ENCODE data around the gene NACC2.
A peak's percentile ranks its signal among the peaks of the same experiment; 100 is the strongest.

NACC2 gene

DNA sequence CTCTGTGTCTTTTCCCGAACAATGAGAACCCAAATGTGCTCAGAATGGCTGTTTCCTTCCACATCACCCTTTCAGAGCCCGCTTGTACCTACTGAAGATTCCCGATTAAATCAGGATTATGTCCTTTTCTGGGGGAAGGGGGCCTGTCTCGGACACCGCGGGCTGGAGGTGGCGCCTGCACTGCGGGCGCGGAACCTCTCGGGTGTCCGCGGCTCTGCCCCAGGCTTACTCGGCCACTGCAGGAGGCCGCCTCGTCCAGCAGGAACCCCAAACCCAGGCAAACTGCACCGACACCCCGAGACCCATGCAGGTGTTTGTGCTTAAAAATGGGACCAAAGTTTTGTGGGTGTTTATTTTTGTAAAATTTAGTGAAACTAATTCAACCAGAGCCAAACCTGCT, 32.2 kb upstream of the NACC2 start:
- Histone ChIP-seq H3K4me2 (ENCODE audit: low read length) (no peak overlapping the region), H3K79me2 (ENCODE audit: low read length) (no peaks in the 10 kb centered on the region), H3K27ac (ENCODE audit: low read length) (no peak overlapping the region), H3K9me3 (ENCODE audit: insufficient read depth, low read length) (no peaks in the 10 kb centered on the region), H3K27me3 (ENCODE audit: low read depth, low read length) (peaks cover 11% of the 10 kb centered on the region; the same call in 1 of the 2 replicates), H3K4me1 (ENCODE audit: low read length) (no peaks in the 10 kb centered on the region), H2AFZ (ENCODE audit: low read depth, low read length) (no peak overlapping the region), H3K9ac (ENCODE audit: low read length) (no peak overlapping the region), H3K4me3 (ENCODE audit: low read length) (no peak overlapping the region), H3K36me3 (replicated peaks; ENCODE audit: low read depth, low read length) (no peaks in the 10 kb centered on the region), H4K20me1 (ENCODE audit: insufficient read depth, low read length) (no peaks in the 10 kb centered on the region)
- no peak for TF ChIP-seq EZH2phosphoT487 (IDR thresholded peaks at IDR 0.05; ENCODE audit: low read depth)
- TF ChIP-seq, protein P1, sequence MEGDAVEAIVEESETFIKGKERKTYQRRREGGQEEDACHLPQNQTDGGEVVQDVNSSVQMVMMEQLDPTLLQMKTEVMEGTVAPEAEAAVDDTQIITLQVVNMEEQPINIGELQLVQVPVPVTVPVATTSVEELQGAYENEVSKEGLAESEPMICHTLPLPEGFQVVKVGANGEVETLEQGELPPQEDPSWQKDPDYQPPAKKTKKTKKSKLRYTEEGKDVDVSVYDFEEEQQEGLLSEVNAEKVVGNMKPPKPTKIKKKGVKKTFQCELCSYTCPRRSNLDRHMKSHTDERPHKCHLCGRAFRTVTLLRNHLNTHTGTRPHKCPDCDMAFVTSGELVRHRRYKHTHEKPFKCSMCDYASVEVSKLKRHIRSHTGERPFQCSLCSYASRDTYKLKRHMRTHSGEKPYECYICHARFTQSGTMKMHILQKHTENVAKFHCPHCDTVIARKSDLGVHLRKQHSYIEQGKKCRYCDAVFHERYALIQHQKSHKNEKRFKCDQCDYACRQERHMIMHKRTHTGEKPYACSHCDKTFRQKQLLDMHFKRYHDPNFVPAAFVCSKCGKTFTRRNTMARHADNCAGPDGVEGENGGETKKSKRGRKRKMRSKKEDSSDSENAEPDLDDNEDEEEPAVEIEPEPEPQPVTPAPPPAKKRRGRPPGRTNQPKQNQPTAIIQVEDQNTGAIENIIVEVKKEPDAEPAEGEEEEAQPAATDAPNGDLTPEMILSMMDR (IDR thresholded peaks at IDR 0.05; ENCODE audit: low read depth, low read length): no peak

DNA sequence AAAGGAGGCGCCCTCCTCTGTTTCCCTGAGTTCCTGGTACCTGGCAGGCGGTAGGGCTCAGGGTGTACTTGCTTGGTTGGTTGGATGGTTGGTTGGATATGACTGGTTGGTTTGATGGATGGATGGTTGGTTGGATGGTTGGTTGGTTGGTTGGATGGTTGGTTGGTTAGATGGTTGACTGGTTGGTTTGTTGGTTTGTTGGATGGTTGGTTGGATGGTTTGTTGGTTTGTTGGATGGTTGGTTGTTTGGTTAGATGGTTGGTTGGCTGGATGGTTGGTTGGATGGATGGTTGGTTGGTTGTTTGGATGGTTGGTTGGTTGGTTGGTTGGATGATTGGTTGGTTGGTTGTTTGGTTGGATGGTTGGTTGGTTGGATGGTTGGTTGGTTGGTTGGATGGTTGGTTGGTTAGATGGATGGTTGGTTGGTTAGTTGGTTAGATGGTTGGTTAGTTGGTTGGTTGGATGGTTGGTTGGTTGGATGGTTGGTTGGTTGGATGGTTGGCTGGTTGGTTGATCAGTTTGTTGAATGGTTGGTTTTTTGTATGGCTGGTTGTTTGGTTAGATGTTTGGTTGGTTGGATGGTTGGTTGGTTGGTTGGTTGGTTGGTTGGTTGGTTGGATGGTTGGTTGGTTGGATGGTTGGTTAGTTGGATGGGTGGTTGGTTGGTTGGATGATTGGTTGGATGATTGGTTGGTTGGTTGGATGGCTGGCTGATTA, 30.0 kb upstream of the NACC2 start:
- H3K79me2 ChIP-seq (ENCODE audit: low read length): peaks cover 7% of the 10 kb centered on the region
- H3K27ac ChIP-seq (ENCODE audit: low read length): no peak overlapping the region
- H3K27me3 ChIP-seq (ENCODE audit: low read depth, low read length): 0 out of 2 replicates have a peak, but pooled peaks cover 4% of the 10 kb centered on the region
- H3K9me3 ChIP-seq (ENCODE audit: insufficient read depth, low read length): no peaks in the 10 kb centered on the region
- TF ChIP-seq, protein P1 (IDR thresholded peaks at IDR 0.05; ENCODE audit: low read depth, low read length): no peak
- no peak for TF ChIP-seq EZH2phosphoT487 (IDR thresholded peaks at IDR 0.05; ENCODE audit: low read depth)
- no peak overlapping the region for H3K4me2 ChIP-seq (ENCODE audit: low read length)
- no peak overlapping the region for H3K4me3 ChIP-seq (ENCODE audit: low read length)
- no peaks in the 10 kb centered on the region for H3K36me3 ChIP-seq (replicated peaks; ENCODE audit: low read depth, low read length)
- no peak overlapping the region for H2AFZ ChIP-seq (ENCODE audit: low read depth, low read length)
- no peaks in the 10 kb centered on the region for H4K20me1 ChIP-seq (ENCODE audit: insufficient read depth, low read length)
- H3K4me1 ChIP-seq (ENCODE audit: low read length): no peaks in the 10 kb centered on the region
- no peak overlapping the region for H3K9ac ChIP-seq (ENCODE audit: low read length)

DNA sequence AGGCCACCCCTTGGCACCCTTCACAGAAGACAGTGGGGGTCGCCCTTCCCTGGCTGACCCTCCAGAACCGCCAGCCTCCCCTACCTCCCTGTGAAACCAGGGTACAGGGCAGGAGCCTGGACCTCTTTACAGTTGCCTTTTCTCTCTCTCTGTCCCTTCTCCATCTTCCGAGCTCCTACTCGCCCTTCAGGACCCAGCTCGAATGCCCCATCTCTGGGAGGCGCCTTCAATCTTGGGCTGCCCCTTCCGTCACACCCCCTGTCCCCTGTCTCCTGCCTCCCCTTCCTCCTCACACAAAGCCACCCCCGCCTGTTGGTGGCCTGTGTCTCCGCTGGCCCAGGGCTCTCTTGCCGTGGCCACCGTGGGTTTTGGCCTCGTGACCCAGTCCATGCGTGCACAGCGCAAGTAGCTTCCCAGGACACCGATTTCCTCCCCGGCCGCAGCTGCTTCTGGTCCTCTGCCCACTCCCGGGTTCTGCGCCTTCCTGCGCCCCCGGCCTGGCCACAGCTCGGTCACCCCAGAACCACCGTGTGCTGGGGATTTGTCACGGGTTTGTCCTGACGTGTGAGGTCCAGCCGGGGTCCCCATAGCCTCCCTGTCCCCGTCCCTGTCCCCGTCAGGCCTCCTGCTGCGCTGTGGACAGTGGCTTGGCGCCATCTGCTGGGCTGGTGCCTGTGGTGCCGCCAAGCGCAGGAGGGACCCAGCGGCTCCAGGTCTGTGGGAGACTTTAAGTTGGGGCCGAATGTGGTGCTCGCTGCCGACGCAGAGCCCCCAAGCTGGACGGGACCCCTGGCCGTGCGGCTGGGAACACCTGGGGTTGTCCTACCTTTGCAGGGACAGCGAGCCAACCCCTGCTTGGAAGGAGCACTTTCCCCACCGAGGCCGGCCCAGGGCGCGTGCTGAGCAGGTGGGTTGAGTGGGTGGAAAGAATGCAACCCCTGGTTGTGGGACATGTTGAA, 27.6 kb upstream of the NACC2 start:
- H4K20me1 ChIP-seq (ENCODE audit: insufficient read depth, low read length): no peaks in the 10 kb centered on the region
- no peak overlapping the region for H3K4me3 ChIP-seq (ENCODE audit: low read length)
- H3K79me2 ChIP-seq (ENCODE audit: low read length): peaks cover 23% of the 10 kb centered on the region
- no peaks in the 10 kb centered on the region for H3K9me3 ChIP-seq (ENCODE audit: insufficient read depth, low read length)
- H2AFZ ChIP-seq (ENCODE audit: low read depth, low read length): no peak overlapping the region
- peaks cover 6% of the 10 kb centered on the region for H3K4me1 ChIP-seq (ENCODE audit: low read length)
- no peak overlapping the region for H3K27ac ChIP-seq (ENCODE audit: low read length)
- H3K9ac ChIP-seq (ENCODE audit: low read length): no peak overlapping the region
- no peaks in the 10 kb centered on the region for H3K36me3 ChIP-seq (replicated peaks; ENCODE audit: low read depth, low read length)
- TF ChIP-seq EZH2phosphoT487 (IDR thresholded peaks at IDR 0.05; ENCODE audit: low read depth): no peak
- TF ChIP-seq, protein P1 (IDR thresholded peaks at IDR 0.05; ENCODE audit: low read depth, low read length): peak; percentile 88
- no peaks in the 10 kb centered on the region for H3K27me3 ChIP-seq (ENCODE audit: low read depth, low read length)
- H3K4me2 ChIP-seq (ENCODE audit: low read length): no peak overlapping the region

DNA sequence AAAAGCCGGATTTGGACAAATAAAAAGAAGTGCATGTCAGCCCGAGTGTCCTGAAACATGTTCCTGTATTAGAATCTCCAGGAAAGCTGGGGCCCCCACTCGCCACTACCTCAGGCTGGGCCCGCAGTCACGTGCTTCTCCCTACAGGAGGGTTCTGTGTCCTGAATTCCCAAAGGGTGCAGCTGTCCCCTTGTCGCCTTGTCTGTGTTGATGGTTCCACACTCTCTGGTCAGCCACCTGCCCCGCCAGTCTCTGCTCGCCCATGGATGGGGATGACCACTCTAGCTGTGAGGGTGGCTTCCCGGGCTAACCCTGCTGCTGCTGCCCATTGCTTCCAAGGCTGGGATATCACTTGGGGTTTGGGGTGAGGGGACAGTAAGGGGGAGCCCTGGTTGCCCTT, 26.7 kb upstream of the NACC2 start:
- H3K36me3 ChIP-seq (replicated peaks; ENCODE audit: low read depth, low read length): no peaks in the 10 kb centered on the region

More for the DNA sequence above, 26.7 kb upstream of the NACC2 start:
- H3K9ac ChIP-seq (ENCODE audit: low read length): no peak overlapping the region
- H3K9me3 ChIP-seq (ENCODE audit: insufficient read depth, low read length): no peaks in the 10 kb centered on the region
- H4K20me1 ChIP-seq (ENCODE audit: insufficient read depth, low read length): no peaks in the 10 kb centered on the region
- H3K27me3 ChIP-seq (ENCODE audit: low read depth, low read length): no peaks in the 10 kb centered on the region
- H3K27ac ChIP-seq (ENCODE audit: low read length): no peak overlapping the region
- TF ChIP-seq EZH2phosphoT487 (IDR thresholded peaks at IDR 0.05; ENCODE audit: low read depth): no peak
- TF ChIP-seq, protein P1 (IDR thresholded peaks at IDR 0.05; ENCODE audit: low read depth, low read length): no peak
- no peak overlapping the region for H3K4me3 ChIP-seq (ENCODE audit: low read length)
- H2AFZ ChIP-seq (ENCODE audit: low read depth, low read length): no peak overlapping the region
- H3K4me2 ChIP-seq (ENCODE audit: low read length): no peak overlapping the region
- peaks cover 32% of the 10 kb centered on the region for H3K79me2 ChIP-seq (ENCODE audit: low read length)
- peaks cover 12% of the 10 kb centered on the region for H3K4me1 ChIP-seq (ENCODE audit: low read length)

Data from OCI-LY3 (cell line).